GM12873 (cell line): ENCODE results near the gene KRTAP19-4.
A peak's percentile ranks its signal among the peaks of the same experiment; 100 is the strongest.

ENCODE experiments used
- TF ChIP-seq, protein P1 (sequence below): IDR thresholded peaks from 2 replicates; pipeline ENCODE4 v1.5.1; 2012; ENCODE audit warnings: low read depth, mild to moderate bottlenecking, moderate library complexity, low read length, control low read depth; ENCODE audit not compliant: insufficient read depth; ENCODE audit errors: missing control alignments

KRTAP19-4 gene

DNA sequence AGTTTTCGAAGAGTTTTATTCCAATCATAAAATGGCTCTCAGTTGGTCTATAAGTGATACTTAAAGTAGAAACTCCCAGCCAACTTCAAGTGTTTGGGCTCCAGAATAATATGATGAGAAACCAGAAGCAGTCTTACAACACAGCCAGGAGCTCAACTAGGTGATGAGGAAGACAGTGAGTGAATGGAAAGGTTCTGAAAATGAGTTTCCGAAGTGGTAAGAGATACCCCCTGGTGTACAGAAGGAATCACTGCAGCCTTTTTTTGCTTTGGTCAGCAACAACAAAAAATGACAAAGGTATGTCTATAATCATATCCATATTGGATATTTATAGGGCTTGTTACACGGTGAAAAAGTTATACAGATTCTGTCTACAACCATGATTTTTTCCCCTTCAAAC lies 33.3 kb downstream of the KRTAP19-4 start:
- TF ChIP-seq, protein P1, sequence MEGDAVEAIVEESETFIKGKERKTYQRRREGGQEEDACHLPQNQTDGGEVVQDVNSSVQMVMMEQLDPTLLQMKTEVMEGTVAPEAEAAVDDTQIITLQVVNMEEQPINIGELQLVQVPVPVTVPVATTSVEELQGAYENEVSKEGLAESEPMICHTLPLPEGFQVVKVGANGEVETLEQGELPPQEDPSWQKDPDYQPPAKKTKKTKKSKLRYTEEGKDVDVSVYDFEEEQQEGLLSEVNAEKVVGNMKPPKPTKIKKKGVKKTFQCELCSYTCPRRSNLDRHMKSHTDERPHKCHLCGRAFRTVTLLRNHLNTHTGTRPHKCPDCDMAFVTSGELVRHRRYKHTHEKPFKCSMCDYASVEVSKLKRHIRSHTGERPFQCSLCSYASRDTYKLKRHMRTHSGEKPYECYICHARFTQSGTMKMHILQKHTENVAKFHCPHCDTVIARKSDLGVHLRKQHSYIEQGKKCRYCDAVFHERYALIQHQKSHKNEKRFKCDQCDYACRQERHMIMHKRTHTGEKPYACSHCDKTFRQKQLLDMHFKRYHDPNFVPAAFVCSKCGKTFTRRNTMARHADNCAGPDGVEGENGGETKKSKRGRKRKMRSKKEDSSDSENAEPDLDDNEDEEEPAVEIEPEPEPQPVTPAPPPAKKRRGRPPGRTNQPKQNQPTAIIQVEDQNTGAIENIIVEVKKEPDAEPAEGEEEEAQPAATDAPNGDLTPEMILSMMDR, result peak; percentile 22

DNA sequence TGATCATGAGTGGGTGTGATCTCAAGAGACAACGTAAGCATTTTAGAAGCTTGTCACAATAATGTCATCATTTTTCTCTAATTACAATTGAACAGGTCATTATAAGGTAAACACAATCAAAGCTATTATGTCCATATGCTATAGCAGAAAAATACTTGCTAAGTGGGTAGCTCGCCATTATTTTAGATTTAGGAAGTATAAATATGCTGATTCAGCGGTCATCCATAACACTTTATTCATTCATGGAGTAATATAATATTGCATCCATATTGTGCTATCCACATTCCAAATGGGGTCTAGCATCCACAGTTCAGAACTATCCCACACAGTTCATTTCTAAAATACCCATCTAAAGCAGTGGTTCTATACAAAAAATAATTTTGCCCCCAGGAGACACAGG lies 48.5 kb downstream of the KRTAP19-4 start:
- TF ChIP-seq, protein P1, result no peak

DNA sequence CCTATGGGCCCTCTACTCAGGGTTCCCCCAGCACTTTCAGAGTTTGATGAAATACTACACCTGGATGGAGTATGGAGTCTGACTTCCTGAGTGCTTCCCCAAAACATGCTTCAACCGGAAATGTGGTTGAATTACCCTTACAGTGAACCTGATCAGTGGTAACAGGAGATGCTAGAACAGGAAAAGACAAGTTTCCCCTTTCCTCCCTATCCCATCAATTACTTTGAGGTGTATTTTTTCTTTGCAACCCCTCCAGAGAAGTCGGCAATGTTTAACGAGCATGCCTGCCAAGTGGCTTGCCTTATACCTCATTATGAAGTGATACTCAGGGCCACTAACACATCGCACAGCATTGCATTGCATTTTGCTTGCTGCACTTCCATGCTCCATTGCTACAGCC lies 49.9 kb downstream of the KRTAP19-4 start:
- TF ChIP-seq, protein P1, result no peak
